Stimulated activated CD4-positive, alpha-beta T cell treated with anti-CD3 and anti-CD28 coated beads, Interleukin-1b, Interleukin-23, amount 100 ng/mL, for 48 hours (primary cell): ENCODE data around the gene INF2.

ENCODE experiments used
- DNase-seq: peaks from one replicate; pipeline ENCODE4 v3.0.0-alpha.2; 2020

Gene INF2

GRCh38 chr14:104706733-104707607 is 17.6 kb downstream of the INF2 start:
- no peak for DNase-seq

DNA sequence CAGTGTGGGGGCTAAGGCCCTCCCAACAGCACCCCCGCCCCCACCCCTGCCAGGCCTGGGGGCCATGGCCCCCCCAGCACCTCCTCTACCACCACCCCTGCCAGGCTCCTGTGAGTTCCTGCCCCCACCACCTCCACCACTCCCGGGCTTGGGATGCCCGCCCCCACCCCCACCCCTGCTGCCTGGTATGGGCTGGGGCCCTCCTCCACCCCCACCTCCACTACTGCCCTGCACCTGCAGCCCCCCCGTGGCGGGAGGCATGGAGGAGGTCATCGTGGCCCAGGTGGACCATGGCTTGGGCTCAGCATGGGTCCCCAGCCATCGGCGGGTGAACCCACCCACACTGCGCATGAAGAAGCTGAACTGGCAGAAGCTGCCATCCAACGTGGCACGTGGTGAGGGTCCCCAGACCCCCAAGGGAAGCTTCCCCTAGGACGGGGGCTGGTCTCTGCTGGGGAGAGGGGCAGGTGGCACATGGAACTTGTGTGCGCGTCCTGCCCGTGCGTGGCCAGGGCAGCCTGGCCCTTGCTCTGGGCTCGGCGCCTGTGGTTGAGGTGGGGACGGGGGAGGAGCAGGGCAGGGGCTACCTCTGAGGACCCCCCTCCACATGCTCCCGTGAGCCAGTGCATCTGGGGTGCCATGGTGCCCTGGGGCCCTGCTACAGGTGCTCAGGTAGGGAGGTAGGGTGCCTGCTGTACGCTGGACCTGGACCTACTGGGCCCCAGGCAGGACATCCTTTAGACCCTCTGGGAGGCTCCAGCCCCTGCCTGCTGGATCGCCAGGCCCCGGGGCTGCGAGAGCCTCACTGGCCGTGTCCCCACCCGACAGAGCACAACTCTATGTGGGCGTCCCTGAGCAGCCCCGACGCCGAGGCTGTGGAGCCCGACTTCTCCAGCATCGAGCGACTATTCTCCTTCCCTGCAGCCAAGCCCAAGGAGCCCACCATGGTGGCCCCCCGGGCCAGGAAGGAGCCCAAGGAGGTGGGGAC is 18.5 kb downstream of the INF2 start:
- no peak for DNase-seq

DNA sequence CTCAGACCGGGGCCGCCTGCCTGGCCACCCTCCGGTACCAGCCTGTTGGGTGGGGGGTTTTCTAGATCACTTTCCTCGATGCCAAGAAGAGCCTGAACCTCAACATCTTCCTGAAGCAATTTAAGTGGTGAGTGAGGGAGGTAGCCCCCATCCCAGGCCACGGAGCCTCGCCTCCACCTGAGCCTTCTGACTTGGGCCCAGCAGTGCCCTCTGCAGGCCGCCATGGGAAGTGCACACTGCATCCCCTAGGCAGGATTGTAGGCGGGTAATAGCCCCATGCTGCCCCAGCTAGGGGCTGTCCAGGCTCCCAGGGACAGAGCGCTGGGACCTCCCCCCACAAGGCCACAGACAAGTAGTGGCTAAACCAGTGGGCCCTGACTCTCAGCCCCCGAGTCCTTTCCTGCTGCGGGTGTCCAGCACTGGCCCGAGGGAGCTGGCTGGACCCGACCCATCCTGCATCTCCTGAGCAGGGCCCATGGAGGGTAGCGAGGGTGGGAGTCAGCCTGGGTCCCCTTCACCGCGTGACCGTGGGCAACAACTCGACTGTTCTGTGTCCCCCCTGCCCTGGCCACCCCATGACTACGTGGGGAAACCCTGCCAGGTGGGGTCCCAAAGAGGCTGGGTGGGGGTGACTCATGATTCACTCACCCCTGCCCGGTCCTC is 19.3 kb downstream of the INF2 start:
- peak; percentile 66 for DNase-seq

- no peak for DNase-seq
These were observed 20.1 kb downstream of the INF2 start for GRCh38 chr14:104709387-104710039.

DNA sequence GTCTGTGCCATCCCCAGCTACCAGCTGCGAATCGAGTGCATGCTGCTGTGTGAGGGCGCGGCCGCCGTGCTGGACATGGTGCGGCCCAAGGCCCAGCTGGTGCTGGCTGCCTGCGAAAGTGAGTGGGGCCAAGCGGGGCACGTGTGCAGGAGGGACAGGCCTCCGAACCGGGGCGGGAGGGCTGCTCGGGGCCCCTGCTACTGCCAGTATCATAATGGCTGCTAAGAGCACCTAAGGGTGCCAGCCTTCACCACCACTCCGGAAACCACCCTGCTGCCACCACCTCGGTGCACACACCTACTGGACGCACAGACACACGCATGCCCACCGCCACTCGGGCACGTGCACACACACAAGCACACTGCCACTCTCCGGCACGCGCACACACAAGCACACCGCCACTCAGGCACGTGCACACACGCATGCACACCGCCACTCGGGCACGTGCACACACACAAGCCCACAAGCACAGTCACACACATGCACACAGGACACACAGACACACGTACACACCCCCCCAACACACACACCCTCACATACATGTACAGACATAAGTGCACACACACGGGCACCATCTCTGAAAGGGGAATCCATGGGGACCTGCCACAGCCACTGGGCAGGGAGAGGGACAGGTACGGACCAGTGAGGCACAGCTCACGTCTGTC is 20.8 kb downstream of the INF2 start:
- no peak for DNase-seq

DNA sequence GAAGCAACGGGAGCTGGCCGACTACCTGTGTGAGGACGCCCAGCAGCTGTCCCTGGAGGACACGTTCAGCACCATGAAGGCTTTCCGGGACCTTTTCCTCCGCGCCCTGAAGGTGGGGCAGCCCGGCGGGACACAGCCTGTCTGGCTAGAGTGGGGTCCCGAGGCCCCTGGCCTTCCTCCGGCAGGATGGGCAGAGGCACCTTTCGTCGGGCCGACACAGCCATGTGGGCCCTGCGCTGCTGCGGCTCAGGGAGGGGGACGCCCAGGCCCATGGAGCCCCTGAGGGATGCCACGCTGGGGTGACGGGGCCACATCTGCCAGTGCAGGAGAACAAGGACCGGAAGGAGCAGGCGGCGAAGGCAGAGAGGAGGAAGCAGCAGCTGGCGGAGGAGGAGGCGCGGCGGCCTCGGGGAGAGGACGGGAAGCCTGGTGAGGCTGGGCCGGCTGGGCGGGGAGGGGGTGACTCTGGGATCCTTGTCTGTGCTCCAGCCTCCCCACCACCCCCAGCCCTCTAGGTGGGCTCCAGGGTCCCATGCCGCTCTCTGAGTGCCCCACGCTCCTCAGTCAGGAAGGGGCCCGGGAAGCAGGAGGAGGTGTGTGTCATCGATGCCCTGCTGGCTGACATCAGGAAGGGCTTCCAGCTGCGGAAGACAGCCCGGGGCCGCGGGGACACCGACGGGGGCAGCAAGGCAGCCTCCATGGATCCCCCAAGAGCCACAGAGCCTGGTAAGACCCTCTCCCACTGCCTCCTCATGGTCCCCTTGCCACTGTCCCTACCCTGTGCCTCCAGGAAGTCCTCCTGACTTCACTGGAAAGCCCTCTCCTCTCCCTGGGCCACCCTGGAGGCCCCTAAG is 23.7 kb downstream of the INF2 start:
- no peak for DNase-seq

DNA sequence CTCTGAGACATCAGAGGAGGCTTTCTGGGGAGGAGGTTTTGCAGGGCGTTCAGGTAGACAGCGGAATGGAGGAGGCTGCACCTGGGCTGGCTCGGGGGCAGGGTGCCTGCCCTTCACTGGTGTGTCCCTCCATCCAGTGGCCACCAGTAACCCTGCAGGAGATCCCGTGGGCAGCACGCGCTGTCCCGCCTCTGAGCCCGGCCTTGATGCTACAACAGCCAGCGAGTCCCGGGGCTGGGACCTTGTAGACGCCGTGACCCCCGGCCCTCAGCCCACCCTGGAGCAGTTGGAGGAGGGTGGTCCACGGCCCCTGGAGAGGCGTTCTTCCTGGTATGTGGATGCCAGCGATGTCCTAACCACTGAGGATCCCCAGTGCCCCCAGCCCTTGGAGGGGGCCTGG is 24.6 kb downstream of the INF2 start:
- no peak for DNase-seq

GRCh38 chr14:104714681-104715080 is 25.3 kb downstream of the INF2 start:
- no peak for DNase-seq

GRCh38 chr14:104715416-104715815 is 26.0 kb downstream of the INF2 start:
- no peak for DNase-seq

- DNase-seq, result no peak
These were observed 26.5 kb downstream of the INF2 start for GRCh38 chr14:104715871-104716270.

DNA sequence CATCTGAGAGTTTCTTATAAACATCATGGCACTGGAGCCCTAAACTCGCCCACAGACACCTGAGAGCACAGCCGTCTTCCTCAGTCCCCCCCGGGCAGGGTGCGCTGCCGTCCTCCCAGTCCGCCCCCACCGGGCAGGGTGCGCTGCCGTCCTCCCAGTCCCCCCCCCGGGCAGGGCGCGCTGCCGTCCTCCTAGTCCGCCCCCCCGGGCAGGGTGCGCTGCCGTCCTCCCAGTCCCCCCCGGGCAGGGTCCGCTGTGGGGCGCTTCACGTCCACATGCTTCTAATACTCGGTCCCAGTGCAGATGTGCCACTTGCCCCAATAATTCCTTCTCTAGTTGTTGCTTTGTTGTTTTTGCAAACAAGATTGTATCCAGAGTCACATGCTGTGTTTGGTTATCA is 27.7 kb downstream of the INF2 start:
- DNase-seq, result no peak

DNA sequence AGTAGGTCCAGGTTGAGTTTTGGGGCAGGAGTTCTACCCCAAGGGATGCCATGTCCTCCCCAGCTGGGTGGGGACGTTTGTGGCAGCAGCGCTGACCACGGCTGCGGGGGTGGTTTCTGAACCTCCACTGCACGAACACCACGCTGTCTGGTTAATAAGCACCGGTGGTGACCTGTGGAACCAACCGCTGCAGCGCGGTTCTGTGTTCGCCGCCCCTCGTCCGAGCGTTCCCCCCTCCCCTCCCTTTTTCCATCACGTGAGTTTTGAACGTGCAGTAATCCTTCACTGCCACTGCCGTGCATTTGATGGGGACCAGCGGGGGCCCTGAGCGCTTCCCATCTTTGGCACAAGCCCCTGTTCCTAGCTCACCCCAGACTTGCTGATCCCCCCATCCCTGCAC is 28.2 kb downstream of the INF2 start:
- DNase-seq, result no peak

GRCh38 chr14:104718147-104718546 is 28.7 kb downstream of the INF2 start:
- DNase-seq, result no peak

DNA sequence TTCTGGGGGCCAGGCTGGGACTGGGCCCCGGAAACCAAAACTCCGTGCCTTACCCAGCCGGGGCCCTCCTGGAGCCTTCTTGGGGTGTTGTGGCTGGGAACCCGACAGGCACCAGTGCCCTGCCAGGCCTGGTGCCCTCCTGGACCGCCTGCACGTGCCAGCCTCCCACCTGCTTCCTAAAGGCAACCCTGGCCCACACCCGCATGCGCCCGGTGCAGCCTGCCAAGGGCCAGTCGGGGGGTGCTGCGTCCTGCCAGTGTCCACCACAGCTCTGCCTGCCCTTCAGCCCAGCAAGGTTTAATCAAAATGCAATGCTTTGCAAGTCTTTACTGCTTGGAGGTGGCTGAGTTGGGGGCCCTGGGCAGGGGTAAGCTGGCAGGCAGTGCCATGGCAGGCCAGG is 29.5 kb downstream of the INF2 start:
- no peak for DNase-seq

DNA sequence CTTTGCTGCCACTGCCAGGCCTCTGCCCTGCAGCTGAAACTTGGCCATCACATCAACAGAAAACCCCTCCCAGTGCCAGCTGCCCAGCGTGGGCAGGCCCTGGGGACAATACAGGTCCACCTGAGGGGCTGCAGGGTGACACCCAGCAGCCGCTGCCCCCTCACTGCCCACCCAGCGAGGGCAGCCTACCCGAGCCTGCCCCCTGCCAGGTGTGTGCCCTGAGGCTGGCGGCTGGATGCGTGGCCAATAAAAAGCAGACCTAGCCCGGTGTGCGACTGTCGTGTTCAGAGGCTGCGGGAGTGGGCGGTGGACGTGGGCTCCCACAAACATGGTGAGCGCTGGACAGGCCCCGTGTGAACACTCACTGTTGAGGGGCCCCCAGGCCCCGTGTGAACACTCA is 29.9 kb downstream of the INF2 start:
- DNase-seq, result no peak

- no peak for DNase-seq
These were observed 32.4 kb downstream of the INF2 start for GRCh38 chr14:104721505-104722431.

DNA sequence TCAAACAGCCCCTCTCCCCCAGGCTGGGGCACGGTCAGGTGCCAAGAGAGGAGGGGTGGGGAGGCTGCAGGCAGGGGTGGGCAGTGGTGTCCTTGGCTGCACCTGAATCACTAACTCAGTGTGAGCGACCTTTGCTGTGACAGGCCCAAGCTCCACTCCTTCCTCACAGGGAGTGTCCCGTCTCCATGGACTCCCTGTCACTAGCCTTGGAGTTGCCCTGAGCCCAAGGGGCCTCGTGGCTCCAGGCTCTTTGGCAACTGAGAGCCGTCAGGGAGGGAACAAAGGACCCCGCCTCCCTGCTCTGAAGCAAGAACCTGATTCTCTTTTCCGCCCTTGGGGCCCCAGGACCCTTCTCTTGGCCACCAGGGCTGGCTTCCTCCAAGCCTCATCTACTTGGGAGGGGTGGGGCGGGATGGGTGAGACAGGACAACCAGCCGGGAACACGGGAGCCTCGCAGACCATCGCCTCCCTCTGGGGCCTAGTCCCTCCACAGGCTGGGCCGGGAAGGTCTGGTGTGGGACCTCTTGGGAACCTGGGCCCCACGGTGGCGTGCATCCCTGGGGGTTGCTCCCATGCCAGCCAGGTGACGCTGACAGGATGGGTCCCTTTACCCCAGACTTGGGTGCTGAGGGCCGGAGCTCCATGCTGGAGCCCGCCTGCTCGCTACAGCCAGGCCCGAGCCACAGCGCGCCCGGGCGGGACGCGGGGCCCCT is 33.7 kb downstream of the INF2 start:
- no peak for DNase-seq

- DNase-seq, result peak; percentile 30
These were observed 34.4 kb downstream of the INF2 start, which contains the start of gene ADSS1 for GRCh38 chr14:104723651-104724406. TSS of gene ADSS1 (plus strand) at chr14:104724229. CDS start at chr14:104724271, 42 bp downstream.
